Fibroblast of gingiva (primary cell): Measurements from ENCODE around the gene TRMT61A.
A peak's percentile ranks its signal among the peaks of the same experiment; 100 is the strongest.
"Not testable (repeated sequence)": the region's sequence is repeated elsewhere in the genome, so short reads cannot be mapped to it uniquely, and the experiment has no call there.

Experiments
- DNase-seq: peaks from one replicate; pipeline ENCODE4 v3.0.0-alpha.2; 2011; ENCODE audit warnings: low read depth

TRMT61A gene

DNA sequence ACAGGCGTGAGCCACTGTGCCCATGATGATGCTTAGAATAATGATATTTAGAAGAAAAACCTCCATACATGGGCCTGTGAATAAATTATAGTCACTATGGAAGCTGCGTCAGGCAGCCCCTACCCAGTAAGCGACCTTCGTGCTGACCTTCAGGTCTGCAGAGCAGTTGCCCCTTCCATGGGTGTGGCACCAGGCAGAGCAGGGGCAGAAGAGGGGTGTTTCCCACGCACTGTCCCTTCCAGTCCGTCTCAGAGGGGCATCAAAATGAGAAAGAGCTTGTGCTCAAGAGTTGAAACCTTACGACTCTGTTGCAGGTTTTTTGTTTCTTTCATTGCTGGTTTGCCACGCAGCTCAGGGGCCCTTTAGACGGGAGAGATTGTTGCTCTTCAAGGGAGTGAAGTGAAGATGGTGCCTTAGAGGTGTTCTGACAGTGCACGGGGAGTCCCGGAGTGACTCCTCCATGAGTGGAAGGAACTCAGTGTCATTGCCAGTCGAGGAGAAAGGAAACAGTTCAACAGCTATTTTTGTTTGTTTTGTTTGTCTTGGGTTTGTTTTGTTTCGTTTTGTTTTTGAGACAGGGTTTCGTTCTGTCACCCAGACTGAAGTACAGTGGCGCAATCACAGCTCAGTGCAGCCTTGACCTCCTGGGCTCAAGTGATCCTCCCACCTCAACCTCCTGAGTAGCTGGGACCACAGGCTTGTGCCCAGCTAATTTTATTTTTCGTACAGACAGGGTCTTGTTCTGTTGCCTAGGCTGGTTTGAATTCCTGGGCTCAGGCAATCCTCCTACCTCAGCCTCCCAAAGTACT, 20.3 kb upstream of the TRMT61A start:
- no peak for DNase-seq

DNA sequence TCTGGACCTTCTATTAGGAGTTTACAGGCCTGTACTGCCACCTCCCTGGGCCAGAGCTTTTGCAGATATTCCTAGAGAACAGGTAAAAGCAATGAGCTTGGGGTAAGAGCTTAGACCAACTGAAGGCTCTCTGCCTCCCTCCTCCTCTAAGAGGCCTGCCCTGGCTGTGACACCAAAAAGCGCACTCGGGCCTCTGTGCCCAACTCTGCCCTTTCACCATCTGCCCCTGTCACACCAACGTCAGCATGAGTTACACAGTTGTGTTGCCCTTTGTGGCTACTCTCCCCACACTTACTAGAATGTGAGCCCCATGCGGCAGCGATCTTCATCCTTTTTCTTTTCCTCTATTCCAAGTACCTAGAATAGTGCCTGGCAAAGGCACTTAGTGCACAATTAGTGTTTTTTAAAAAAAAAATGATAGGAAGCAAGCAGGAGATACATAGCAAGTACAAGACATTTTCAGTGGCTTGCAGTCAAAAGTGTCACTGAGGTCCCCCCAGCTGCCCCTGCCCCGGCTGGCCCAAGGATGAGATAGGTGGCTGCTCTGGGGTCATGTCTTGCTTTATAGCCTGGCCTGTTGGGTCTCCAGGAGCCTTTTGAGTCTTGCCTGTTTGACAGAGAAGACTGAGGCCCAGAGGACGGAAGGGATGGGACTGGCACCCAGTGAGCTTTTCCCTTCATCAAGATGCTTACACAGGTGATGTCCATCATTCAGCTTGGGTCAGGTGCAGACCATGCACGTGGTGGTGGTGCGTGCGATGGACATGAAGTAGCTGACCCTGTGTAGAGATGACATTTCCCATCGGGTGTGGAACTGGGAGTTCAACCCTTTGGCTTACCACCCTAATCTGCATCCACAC, 18.9 kb upstream of the TRMT61A start:
- no peak for DNase-seq

DNA sequence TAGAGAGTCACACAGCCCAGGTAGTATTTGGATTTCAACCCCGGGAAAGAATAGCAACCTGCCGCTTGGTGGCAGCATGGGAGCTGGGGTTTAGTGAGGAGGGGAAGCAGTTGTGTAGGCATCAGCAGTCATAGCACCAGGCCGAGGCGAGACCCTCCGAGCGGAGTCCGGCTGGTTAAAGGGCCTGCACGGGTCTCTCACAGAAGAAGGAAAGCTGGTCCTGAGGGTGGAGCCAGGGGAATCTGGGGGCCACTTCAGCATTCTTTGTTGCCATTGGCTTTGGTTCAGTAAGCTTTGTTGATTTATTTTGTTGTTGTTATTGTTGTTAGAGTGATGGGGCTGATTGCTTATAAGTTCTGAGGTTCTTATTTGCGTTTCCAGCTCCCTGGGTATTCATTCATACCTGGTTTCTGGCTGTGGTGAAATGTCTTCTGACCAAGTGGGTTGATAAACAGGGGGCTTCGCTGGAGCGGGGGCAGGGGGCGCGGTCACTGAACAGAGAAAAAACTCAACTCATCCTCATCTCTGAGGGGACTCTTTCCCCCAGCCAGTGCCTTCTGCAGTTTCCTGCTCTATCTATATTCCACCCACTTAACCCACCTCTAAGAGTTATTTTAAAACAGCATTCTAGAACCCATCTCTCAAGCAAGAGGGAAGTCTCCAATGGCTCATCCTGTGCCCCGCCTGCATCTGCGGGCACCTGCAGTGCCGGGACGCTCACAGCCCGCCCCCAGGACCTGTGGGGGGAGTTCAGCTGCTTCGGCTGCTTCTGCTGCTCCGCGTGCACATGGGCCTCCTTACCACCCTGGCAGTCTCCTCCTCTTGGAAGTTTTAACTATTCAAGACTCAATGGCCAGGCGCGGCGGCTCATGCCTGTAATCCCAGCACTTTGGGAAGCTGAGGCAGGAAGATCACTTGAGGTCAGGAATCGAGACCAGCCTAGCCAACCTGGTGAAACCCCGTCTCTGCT, 18.0 kb upstream of the TRMT61A start:
- DNase-seq: no peak

DNA sequence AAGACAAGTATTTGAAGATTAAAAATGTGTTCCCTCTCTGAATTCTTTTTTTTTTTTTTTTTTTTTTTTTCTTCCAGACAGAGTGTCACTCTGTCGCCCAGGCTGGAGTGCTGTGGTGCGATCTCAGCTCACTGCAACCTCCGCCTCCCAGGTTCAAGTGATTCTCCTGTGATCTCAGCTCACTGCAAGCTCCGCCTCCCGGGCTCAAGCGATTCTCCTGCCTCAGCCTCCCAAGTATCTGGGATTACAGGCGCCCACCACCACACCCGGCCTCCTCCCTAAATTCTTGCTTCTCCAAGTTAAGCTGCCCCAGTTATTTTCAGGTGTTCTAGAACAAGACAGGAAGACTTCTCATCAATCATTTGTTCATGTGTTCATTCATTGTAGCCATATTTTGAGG, 16.8 kb upstream of the TRMT61A start:
- not testable (repeated sequence) for DNase-seq

DNA sequence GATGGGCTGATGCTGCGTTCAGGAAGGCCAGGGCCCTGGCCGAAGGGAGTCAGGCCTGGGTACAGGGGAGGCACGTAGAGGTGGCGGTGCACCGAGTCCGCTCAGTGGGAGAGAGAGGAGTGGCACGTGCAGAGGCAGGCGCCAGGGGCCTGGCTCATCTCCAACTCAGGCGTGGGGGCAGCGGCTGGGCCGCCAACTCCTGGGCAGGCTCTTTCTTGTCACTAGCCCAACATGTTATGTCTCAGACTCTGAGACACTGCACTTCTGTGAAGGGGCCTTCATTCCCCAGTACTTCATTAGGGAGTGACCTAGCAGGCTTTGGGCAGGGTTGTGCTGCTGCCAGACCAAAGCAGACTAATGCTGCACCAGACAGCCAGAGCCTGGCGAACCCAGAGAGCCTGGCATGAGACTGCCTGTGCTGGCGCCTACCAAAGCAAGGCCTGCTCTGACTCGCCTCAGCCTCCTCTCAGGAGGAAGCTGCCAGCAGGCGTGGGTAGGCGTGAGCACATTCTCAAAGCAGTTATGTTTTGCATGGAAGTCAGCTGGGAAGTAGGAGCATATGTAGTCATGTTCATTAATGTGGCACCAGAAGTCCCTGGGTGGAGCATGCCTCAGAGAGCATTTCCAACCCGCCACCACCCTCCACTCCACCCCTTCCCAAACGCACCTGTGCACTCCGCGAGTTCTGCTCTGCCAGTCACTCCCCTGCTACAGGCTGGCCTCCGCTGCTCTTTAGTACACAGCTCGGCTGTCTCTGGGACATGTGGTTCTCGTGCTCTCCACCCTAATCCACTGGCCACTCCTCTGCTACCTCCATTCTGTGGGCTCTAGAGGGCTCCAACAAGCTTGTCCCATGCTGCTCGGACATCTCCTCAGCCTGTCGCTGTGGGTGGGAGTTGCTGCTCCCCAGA, 16.0 kb upstream of the TRMT61A start:
- peak; percentile 82 for DNase-seq

DNA sequence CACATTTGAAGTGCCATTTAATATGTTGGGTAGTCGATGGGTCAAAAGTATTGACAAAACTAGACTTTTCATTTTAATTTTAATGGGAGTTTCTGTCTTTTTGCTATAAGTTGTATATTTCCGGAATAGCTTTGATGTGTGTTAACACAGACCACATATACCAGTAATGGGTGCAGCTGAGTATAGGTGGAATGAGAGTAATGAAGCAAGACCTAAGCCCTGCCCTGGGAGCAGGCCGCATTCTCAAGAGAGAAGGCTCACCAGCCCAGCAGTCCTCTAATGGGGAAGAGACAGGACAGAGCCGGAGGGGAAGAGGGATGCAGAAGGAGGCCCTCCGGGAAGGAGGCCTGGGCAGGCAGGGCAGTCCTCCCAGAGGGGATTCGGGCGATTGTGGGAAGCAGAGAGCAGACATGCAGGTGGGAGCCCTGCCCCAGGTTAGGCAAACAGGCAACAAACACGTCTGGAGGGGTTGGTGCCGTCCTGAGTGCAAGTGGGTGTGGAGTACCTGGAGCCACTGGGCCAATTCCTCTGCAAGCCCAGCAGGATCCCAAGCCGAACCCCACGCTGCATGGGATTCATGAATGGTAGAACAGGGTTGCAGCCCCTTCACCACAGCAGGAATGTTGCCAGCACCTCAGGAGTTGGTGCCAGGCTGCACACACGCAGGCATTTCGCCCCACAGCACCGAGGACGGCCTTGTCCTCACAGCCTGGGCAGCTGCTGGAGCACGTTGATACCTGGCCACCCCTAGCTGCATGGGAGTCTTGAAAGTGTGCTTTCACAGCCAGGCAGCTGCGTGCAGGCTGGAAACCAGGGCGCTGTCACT, 14.2 kb upstream of the TRMT61A start:
- no peak for DNase-seq

DNA sequence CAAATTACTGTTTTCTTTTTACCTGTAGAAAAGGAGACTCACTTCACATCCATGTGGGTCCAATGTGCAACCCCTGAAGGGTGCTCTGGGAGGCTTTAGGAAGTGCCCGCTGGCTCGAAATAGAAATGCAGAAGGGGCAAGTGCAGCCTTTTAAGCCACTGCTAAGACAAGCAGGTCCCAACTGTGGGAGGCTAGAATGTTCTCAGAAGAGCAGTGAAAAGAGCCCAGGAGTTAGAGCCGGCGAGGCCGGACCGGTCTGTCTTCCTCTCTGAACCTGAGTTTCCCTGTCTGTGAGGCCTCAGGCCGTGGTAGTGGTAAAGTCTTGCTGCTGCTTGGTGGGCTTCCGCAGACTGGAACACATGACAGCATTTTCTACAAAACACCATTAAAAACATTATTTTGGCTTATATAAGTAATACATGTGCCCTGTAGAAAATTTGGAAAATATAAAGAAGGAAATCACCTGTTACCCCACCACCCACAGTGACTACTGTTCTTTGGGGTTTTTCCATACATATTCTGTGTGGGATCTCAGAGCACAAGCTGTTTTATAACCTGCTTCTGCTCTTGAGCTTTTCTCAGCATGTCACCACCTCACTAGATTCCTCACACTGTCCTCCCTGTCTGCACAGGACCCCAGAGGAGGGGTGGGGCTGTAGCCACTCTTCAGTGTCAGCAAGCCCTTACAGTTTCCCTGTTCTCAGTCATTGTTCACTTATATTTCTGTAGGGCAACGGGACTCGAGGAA, 12.4 kb upstream of the TRMT61A start:
- DNase-seq: no peak

DNA sequence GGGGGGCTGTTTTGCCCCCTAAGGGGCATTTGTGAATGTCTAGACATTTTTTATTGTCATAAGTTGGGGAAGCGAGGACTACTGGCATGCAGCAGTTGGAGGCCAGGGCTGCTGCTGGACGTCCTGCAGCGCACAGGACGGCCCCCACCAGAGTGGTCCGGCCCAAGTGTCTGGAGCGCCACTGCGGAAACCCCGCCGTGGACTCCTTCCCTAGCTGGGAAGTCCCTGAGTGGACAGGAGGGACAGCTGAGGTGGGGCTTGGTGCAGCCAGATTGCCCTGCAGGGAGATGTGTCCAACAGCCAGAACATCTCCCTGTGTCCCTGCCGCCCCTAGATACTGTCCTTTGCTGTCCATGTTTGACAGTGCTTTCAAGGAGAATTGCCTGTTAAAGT, 11.8 kb upstream of the TRMT61A start:
- DNase-seq: no peak

DNA sequence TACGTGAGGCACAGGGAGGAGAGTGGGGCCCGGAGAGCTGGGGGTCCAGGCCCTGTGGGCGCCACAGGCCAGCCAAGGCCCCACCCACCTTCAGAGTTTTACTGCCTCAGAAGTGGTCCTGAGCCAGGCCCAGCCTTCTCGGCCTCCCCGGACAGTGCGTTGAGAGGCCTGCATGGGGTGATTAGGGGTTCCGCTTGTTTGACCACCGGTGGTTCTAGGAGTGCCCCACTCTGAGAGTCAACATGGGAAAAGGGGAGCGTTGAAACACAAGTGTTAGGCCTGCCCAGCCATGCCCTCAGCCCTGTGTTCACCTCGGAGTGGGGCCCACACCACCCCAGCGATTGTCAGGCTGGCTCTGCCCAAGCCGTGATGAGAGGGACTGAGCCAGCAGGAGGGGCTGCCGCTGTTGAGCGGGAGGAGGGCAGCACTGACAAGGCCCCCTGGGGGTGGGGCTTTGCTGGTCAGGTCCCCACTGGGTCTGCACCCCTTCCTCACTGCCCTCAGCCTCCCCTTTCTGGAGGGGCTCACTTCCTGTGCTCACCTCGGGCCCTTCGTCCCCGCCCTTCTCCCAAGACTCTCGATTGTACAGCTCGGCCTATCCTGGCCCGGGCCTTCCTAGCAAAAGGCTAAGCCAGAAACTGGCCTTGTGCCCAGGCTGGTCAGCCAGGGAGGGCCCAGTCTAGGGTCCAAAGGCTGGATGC, 11.1 kb upstream of the TRMT61A start:
- no peak for DNase-seq

DNA sequence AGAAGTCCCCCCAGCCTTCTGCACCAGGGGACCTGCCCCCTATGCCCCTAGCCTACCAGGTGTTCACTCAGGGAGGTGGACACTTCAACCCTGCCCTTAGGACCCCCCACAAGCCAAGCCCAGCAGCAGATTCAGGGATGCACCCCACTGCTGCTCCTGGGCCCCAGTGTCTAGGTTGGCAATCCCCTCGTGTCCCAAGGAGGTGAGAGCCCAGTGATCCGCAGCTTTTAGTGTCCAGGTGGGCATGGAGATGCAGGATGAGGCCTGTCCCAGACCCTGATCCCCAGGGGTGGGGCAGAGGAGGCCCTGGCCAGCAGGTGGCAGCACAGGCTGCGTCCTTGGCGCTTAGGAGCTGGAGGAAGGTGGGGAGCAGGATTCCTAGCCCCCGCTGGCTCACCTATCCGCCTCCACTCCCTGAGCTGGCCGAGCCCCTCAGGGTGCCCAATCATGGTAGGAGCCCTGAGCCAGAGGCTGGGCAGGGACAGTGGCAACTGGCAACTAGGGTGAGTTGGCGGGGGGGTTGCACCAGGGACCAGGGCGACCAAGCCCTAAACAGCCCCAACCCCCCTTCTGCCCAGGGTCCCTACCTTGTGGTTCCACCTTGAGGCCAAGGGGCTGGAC, 10.5 kb upstream of the TRMT61A start:
- DNase-seq: no peak

DNA sequence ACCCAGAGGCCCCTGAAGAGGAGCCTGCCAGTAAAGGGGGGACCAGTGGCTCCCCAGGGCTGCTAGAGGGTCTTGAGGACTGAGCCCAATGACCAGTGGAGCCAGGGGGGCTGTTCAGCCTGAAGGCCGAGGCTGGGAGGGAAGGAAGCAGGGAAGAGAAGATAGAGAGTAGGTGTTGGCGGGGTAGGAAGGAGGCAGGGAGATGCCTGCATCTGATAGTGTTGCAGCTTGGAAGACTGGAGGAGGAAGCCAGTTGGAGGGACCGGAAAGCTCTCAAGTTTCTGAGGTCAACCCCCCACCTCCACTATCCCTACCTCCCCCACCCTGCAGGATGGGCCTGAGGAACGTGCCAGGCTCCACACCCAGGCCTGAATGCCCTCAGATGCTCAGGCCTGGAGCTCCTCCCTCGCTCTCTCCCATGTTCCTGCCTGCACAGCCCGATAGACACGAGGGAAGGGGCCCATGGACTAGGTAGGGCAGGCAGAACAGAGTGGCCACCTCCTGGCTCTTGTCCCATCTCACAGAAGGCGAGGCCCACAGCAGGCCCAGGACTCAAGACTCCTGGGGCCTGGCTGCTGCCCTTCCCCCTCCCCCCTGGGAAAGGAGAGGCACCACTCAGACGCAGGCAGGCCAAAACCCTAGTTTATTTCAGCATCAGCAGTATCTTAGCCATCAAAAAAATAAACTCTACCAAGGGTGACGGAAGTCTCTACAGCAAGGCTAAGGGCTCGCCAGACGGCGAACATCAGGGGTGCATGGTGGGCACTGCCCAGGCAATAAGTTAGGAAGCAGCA, 9.8 kb upstream of the TRMT61A start:
- DNase-seq: peak; percentile 36

DNA sequence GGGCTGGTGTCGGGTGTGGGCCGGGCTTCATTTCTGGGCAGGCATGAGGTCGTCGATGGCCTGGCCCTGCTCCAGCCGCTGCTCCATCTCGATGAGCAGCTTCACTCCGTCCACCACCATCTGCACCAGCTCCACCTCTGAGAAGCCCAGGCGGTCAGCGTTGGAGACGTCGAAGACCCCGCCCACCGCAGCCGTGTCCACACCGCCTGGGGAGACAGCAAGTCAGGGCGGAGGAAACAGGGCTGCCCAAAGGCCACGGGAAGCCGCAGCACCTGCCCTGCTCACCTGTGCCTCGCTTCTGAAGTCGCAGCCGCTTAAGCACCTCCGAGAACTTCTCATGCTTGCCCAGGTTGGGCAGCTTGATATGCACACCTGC, 9.2 kb upstream of the TRMT61A start:
- DNase-seq: no peak

DNA sequence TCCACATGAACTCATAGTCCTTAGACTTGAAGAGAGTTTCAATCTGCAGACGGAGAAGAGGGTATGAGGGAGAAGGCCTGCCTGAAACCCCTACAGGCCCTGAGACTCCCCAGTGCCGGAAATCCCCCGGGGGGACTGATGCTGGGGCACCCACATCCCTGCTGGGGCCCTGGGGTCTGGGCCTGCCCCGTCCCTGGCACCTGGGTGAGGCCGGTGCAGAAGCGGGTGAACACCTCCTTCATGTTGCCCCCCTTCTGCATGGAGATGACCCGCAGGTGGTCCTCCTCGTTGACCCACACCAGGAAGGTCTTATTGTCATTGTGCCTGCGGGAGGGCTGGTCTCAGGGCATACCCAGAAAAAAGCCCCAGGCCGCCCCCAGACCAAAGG, 8.7 kb upstream of the TRMT61A start:
- DNase-seq: no peak

DNA sequence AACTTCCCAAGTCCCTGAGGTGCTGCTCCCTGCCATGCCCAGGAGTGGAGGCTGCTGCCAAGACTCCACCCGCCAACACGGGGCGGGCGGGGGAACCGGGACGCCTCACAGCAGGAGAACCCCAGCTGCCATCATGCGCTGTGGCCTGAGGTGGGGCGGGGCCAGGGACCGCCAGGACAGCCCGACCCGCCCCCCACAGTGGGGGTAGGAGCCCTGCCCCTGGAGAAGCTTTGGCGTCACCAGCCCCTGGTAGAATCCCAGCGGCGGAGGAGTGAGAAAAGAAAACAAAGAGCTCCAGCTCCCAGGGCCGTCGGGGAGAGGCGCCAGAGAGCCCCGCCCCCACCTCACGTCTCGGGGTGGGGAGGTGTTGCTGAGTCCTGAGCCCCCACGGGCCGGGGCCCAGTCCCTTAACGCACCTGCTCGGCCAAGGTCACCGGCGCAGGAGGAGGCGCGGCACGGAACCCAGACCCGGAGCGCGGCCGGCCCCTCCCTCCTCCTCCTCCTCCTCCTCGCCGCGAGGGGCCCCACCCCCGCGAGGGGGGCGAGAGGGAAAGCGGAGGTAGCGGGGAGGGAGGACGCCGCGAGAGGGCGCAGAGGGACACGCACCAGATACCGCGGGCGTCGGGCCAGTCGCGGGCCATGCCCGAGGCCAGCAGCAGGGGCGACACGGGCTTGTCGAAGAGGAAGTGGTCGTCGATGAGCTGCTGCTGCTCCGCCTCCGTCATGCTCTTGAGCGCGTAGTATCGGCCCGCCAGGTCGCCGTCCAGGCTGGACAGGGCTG, 8.1 kb upstream of the TRMT61A start:
- DNase-seq: peak; percentile 62

DNA sequence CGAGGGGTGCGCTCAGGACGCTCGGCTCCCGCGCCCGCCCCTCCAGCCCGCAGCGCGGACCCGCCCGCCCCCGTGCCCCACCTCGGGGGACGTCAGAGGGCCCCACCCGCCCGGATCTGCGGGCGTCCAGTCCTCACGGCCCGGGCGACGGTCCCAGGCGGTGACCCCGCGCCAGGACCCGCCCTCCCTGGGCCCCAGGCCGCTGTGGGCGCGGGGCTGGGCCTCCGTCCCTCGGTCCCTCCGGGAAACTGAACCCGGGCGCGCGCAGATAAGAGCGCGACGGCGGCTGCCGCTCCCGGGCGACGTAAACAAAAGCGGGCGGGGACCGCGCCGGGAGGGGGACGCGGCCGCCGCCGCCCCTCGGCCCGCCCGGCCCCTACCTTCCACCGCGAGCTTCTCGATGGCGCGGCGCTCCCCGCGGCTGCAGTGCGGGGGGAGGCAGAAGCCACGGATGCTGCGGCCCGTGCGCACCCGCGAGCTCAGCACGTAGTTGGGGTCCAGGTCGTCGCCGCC, 7.5 kb upstream of the TRMT61A start:
- no peak for DNase-seq

DNA sequence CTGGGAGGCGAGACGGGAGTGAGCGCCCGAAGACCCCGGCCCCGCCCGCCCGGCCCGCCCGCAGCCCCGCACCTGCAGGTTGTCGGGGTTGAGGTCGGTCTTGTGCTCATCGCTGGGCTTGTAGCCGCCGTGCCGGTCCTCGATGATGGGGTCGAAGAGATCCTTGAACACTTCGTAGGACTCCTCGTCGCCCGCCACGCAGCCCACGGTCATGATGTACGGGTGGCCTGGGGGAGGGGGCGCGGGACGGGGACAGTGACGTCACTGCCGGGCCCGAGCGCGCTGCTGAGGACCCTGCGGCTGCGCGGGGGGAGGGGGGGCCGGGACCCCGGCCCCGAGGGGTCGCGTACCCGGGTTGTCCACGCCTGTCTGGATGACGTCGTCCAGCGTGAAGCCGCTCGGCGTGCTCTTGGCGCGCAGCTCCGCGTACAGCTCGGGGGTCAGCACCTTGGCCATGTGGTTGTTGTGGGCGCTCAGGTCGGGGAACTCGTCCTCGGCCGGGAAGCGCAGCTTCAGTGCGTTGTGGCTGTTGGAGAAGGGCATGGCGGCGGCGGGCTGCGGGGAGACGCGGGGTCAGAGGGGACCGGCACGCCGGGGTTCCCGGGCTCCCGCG, 6.9 kb upstream of the TRMT61A start:
- no peak for DNase-seq
